ENCODE results near the gene NUDT17.

Gene NUDT17

DNA sequence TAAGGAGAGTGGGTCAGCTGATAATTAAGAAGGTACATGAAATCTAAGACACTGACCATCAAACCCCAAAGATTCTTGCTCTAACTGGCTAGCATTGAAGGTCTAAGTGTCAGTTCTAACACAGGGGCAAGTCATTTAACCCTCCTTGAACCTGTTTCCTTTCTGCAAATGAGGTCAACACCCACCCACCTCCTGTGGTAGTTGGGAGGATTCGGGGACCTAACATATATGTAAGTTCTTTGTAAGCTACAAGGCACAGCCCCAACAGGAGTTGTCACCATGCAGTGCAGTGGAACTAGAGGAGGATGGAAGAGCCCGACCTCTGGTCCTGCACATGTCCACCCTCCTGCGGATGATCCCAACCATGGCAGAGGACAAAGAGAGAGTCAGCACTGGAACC, 2.4 kb downstream of the NUDT17 start:
- DNase-seq (ENCODE audit: low spot score), result no peak

DNA sequence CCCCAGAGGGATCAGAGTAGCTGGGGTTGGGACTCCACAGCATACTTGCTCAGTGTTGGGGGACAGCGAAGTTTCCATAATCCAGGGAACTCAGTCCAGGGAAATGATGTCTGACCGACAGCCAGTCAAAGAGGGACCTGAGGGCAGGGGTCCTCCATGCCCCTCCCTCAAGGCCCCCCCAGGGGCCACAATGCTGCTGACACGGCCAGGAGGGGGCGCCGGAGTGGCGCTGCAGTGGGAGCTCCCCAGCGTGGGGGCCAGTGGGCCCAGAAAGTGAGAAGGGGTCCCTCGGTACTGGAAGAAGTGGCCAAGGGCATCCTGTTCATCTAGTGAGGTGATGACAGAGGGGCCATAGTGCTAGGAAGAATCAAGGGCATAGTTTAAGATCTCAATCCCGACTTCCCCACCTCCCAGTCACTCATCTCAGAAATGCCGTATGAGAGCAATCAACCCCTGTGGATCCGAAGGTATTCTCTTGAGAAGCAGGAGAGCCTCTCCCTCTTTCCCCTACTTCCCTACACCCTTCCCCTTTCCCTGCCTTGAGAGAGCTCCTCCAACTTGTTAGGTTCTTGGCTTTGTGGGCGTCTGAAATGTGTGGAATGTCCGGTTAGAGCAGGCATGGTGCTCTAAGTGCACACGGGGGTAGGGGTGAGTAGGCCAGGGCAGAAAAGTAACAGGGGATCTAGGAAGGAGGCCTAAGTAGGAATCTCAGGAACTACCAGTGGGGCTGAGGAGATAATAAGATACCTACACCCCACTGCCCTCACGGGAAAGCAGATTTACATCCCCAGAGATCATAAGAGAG, 4.1 kb downstream of the NUDT17 start:
- no peak for DNase-seq (ENCODE audit: low spot score)

GRCh38 chr1:145855426-145855948, 10.1 kb downstream of the NUDT17 start:
- no peak for DNase-seq (ENCODE audit: low spot score)

DNA sequence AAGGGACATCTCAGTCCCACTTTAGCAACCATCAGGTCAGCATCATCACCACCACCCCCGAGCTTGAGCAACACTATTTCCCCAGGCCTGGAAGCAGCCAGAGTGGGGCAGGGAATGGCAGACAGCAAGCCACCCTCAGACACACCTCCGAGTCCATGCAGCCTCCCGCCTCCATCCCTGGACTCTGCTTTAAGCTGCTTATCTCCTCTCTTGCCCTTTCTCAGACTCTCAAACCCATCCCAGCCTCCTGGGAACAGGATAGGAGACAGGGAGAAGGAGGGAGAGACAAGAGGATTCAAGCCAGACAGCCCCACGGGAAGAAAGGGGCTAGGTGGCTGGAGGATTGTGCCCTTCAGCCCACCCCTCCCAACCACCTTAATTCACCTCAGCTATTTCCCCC, 11.7 kb downstream of the NUDT17 start:
- no peak for DNase-seq (ENCODE audit: low spot score)

GRCh38 chr1:145858238-145858900, 12.9 kb downstream of the NUDT17 start:
- DNase-seq (ENCODE audit: low spot score), result peak; percentile 30

- DNase-seq (ENCODE audit: low spot score), result peak; percentile 79
These were observed 13.6 kb downstream of the NUDT17 start, which contains the start of gene PIAS3 for GRCh38 chr1:145858901-145859490. TSS of gene PIAS3 (minus strand) at chr1:145859081. CDS start at chr1:145858990, 91 bp downstream.

DNA sequence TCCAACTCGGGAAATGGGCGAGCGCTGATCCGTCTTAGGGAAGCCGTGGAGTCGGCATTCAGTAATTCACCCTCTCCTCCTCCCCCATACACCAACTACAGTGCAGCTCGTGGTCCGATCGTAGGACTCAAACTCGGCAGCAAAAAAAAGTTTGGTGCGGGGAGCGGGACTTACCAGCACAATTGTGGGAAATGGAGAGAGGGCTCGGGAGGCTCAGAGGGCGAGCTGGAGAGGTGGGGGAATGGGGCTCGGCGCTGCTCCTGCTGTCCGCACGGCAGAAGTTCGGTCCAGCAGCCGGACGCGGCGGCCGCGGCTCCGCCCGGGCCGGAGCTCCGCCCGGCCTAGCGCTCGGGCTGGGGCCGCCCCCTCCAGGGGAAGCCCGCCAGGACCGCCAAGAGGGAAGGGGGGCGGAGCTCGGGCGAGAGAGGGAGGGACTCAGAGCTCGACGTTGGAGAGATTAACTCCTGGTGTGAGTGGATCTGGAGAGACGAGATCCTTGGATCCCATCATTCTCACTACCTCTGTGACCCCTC, 14.1 kb downstream of the NUDT17 start:
- peak; percentile 68 for DNase-seq (ENCODE audit: low spot score)

GRCh38 chr1:145863282-145864018, 18.0 kb downstream of the NUDT17 start:
- DNase-seq (ENCODE audit: low spot score), result no peak

GRCh38 chr1:145868232-145868631, 22.8 kb downstream of the NUDT17 start:
- DNase-seq (ENCODE audit: low spot score), result no peak

- DNase-seq (ENCODE audit: low spot score), result peak; percentile 12
These were observed 26.8 kb downstream of the NUDT17 start for GRCh38 chr1:145871994-145872924.

- DNase-seq (ENCODE audit: low spot score), result no peak
These were observed 29.2 kb downstream of the NUDT17 start for GRCh38 chr1:145874646-145875045.

DNA sequence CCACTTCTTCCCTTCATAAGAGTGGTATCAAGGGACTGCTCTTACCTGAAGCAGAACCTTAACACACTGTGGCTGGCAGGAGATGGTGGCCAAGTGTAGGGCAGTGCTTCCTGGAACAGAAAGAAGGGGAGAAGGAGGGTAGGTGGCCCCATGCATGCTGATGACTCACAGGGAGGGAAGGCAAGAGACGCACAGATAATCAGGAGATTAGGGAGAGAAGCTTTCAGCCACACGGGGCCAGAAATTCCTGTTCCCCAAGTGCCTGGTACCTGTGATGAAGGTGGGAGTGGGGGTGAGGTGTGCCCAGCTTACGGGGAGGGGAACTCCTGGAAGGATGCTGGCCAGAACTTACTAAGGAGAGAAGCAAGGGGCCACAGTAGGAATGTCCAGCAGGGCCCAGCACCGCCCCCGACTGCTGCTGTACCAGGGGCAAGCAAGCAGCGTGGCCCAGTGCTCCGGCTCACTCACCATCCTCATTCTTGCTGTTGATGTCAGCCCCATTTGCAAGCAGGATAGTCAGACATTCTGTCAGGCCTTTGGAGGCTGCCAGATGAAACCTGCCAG, 32.6 kb downstream of the NUDT17 start:
- DNase-seq (ENCODE audit: low spot score), result no peak

DNA sequence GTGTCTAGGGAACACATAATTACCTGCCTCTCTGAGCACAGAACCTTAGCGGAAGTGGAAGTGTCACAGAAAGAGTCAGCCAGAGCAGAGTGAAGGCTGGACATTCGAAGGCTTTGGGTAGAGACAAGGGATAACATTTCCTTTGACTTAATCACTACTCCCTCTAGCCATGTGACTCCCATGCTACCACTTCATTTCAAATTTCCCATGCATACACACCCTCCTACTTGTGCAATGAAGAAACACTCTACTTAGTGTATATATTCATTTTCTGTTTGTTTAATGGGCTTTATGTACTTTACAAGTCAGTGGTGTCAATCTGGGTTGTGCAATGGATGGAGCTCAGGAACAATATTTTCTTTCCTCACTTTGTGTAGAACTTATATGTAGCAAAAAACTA, 33.3 kb downstream of the NUDT17 start:
- no peak for DNase-seq (ENCODE audit: low spot score)

DNA sequence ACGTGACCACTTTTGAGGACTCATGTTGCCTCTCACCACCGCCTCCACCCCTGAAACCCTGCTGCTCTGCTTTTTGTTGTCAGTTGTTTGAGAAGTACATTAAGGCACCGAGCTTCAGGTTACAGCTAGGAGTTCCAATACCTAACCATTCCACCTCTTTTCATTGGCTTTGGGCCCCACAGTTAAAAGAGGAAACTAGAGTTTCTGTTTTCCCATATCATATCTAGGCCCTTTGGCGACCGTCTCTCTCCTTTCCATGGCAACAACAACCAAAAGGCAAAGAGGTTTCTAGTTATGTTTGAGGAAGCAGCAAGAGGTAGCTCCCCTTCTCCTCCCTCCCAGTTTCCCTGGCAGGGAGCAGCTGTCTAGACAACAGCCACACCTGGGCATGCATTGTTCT, 34.3 kb downstream of the NUDT17 start:
- DNase-seq (ENCODE audit: low spot score), result no peak

- DNase-seq (ENCODE audit: low spot score), result no peak
These were observed 39.2 kb downstream of the NUDT17 start for GRCh38 chr1:145884675-145885074.

DNA sequence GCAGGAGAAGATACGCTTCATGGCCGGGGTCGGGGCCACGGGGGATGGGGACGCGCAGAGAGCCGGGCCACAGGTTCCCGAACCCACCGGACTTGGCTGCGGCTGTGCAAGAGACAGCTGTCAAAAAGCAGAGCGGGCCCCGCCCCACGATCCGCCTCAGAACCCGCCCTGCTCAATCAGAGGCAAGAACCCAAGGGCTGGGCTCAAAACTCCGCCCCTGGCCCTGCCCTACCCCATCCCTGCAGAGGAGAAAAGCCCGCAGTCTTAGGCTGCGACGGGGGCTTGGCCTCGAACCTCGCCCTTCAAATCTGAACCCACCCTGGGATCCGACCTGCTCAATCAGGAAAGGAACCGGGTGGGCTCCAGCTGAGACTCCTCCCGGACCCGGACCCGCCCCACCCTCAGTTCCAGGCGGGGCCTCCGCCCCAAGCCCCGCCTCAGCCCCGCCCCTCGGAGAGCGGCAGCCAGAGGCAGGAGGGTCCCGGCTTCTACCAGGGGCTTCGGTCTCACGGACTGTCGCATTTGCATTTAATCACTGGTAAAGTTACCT, 40.4 kb downstream of the NUDT17 start, which contains the start of gene ANKRD35:
ANKRD35 (minus strand) TSS at position 129 of the 550 bp plus-strand sequence; CDS start at position 21, 108 bp downstream.
- peak; percentile 77 for DNase-seq (ENCODE audit: low spot score)

GRCh38 chr1:145886390-145886789, 41.0 kb downstream of the NUDT17 start:
- no peak for DNase-seq (ENCODE audit: low spot score)

DNA sequence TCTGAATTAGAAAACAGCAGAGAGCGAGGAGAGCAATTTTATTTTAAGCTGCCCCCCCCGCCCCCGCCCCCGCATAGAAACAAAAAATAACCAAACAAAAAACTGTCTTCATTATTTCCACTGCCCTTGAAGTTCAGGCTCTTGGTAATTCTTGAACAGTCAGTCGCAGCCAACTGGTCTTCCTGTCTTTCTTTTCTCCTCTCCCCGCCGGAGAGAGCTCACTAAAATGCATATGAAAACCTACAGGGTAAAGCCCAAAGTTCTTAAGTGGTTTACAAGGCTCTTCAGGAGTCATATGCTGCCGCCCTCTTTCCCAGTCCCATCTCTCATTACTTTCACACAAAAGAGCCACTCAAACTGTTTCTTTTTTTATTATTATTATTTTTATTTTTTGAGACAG, 41.4 kb downstream of the NUDT17 start:
- DNase-seq (ENCODE audit: low spot score), result no peak

- no peak for DNase-seq (ENCODE audit: low spot score)
These were observed 42.2 kb downstream of the NUDT17 start for GRCh38 chr1:145887631-145888030.

- no peak for DNase-seq (ENCODE audit: low spot score)
These were observed 44.3 kb downstream of the NUDT17 start for GRCh38 chr1:145889722-145890121.
